GM19455 (cell line): ENCODE data around the gene TMEM178A.
"Not testable (repeated sequence)": the region's sequence is repeated elsewhere in the genome, so short reads cannot be mapped to it uniquely, and the experiment has no call there.

Source experiments
- ATAC-seq: cut with Tn5 transposase; IDR thresholded peaks from one replicate; pipeline ENCODE4 v1.9.1; 2021; ENCODE audit not compliant: unreplicated experiment

TMEM178A gene

GRCh38 chr2:39665811-39666490 is at the start of gene TMEM178A:
Gene TMEM178A (plus strand): TSS chr2:39665917. CDS start chr2:39665975, 58 bp downstream.
- ATAC-seq: no peak

DNA sequence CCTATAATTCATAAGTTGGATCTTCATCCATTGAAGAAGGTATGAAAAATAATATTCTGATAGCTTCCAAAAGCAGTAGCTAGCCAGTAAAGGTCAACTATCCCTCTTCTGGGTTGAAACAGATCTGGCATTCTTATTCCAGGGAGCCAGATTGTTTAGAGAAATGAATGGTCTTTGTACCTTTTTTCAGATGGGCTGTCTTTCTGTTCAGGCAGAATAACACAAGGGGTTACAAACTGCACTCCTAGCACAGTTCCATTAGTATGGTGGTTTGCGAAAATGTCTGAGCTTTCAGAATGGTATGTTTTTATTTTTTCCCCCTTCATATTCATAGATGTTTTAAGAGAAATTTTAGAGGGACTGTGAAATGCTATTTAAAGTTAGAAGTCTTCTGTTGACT is 47.5 kb upstream of the TMEM178A start:
- ATAC-seq: no peak

DNA sequence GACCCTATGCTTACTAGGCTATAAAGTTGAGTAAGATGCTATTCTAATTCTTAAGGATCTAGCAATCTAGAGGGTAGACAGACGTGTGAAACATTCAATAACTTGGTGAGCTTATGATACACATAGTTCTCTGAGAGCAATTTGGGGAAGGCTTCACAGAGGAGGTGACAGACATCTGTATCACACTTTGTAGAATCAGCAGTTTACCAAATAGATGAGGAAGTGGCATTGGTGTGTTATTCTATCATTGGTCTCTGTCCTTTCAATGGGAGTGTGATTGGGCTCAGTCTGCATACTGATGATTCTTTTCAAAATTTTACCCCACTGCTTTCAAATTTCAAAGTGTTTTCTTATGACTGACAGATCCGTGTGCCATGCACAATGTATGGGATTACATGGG is 47.0 kb upstream of the TMEM178A start:
- no peak for ATAC-seq

DNA sequence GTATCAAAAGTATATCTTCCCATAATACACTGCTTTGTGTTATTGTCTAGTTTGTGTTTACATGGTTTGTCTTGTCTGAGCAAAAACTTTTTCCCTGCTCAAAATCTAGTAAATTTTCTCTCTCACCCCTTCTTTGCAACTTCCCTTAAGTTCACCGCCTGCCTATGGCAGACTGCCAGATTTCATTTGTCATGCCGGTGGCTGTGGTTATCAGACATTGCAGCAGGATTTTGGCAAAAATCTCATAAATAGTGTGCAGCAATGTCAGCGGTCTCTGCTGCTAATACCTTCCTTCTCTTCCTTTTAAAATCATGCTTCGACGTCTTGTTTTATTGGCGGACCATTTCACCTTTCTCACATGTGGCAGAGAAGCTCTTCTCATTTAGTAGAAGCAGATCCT is 45.6 kb upstream of the TMEM178A start:
- no peak for ATAC-seq

DNA sequence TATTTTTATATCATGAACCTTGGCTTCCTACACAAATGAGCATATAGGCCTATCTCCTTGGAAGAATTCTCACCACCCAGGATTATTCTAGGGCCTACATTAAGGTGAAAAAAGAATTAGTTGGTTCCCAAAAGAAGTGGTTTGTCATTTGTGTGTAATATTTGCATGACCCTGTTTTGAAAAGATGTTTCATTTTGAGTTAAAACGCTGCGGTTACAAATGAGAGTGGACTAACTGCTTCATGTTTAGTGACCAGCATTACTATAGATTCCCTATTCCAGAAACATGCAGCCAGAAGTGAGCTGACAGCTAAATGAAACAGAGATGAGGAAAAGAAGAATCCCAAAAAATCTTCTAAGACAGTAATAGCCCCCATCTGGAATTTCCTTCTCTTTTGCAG is 44.1 kb upstream of the TMEM178A start:
- ATAC-seq: no peak

DNA sequence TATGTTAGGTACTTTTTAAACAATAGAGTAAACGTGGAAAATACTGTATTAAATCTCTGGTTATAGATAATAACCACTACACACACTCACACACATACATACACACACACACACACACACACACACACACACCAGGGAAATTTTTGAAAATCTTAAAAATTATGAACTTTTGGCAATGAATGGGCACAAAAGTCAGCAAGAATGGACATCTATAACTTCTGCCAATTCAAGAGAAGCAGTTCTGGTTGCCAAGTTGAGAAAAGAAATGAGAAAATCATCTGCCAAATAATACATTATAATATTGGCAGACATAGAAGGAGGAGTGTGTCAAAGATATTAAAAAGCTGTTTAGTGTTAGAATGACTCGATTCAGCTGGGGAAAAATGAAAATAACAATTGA is 42.9 kb upstream of the TMEM178A start:
- ATAC-seq: no peak

DNA sequence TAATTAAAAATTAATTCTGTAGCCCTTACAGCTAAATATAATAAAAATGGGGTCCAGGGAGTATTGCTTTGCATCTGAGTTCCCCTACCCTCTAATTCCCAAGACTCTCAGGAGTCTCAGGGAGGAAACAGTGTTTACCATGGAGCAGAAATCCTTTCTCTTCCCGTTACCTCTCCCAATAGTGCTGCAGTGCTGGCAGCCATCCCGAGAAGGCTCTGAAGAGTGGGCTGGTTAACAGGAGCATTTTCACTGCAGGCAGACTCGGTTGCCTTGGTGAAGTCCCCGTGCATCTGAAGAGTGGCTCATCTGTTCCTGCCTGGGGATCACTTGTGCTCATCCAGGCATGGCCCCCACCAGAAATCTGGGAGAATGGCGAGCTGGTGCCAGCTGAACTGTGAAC is 41.8 kb upstream of the TMEM178A start:
- ATAC-seq: no peak

DNA sequence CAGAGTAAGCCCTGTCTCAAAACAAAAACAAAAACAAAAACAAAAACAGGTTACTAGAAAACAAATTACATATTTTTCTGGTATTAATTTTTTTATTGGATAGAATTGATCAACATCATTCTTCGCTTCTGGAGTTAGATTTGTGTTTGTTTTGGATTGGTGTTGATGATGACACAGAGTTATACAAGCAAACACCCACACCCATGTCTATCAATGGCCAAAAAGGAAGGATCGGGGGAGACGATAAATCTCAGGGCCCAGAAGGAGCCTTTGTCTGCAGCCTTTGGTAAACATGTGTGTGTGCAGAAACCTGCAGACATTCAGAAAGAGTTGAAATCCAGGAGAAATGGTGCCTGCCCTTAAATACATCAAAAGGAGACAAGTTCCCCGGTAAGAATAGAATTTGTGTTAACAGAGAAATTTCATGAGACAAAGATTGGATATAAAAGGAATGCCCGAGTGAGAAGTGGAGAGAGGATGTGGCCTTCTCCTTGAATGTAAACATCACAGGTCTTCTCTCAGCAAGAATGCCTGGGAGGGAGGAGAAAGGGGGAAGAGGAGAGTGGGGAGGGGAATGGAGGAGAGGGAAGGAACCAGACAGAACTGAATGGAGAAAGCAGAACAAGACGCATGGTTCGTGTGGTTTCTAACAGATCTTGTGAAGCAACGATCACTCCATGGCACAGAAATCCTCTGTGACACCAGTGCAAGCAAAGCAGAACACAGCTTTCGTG is 40.4 kb upstream of the TMEM178A start:
- ATAC-seq: no peak

DNA sequence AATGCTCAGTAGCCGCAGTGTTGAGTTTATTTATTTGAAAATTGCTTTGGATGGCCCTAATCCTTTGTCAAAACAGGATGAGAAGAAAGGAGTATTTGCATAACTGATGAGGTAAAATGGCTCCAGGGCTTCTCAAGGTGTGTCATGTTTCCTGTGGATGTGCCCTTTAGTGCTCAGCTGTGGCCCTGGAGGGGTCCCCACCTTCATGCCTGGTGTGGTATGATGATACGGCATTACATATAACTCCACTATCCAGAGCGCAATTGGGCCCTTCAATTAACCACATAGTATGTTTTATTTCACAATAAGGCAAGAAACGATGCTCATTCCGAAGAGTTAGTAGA is 39.8 kb upstream of the TMEM178A start:
- no peak for ATAC-seq

GRCh38 chr2:39628346-39628745 is 37.4 kb upstream of the TMEM178A start:
- ATAC-seq: not testable (repeated sequence)

DNA sequence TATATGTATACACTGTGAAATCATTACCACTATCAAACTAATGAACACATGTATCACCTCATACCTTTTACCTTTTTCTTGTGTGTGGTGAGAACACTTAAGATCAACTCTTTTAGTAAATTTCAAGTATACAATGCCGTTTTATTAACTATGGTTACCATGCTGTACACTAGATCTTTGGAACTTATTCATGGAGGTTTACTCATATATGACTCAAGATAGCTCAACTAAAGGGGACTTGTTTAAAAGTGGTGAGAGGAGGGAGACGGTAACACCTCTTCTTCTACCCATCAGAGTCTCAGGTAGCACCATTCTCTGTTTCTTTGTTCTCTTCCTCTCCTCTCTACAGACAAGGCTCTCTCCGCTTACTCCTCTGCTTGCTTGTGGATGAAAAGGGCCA is 36.1 kb upstream of the TMEM178A start:
- no peak for ATAC-seq

- ATAC-seq: no peak
Observed at GRCh38 chr2:39631256-39631655, 34.5 kb upstream of the TMEM178A start.

DNA sequence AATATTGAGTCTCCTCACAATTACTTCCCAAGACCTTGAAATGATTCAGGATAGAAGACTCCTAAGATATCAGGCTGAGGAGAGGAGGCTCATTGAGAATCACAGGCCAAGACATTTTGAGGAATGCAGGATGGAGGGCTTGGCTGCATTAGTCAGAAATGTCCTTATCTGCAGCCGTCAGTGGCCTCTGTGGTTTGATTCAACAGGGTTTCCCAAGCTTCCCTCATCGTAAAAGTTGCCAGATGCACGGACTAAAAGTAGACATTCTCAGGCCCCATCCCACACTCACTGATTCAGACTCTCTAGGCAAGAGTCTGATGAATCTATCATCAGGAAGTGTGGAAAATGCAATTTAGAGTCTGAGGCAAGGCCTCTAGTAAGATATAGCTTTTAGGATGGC is 34.0 kb upstream of the TMEM178A start:
- no peak for ATAC-seq

DNA sequence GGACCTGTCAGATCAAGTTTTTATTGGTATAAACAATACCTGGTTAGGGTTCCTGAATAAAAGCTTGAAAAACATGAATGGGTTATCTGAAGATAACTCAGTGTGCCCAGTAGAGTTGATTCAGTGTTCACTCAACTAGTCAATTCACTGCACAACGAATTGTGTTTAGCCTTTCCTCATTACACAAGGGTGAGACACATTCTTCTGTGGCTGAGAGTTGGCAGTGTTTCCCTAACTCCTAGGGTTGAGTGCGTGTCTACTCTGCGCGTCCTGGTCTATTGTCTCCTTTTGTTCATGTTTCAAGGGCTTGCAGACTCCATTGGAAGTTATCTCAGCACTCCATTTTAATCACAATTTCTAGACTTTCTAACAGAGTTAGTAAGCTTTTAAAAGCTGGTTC is 32.8 kb upstream of the TMEM178A start:
- ATAC-seq: no peak

GRCh38 chr2:39636306-39636705 is 29.4 kb upstream of the TMEM178A start:
- no peak for ATAC-seq

- ATAC-seq: no peak
Observed at GRCh38 chr2:39638581-39638980, 27.1 kb upstream of the TMEM178A start.

DNA sequence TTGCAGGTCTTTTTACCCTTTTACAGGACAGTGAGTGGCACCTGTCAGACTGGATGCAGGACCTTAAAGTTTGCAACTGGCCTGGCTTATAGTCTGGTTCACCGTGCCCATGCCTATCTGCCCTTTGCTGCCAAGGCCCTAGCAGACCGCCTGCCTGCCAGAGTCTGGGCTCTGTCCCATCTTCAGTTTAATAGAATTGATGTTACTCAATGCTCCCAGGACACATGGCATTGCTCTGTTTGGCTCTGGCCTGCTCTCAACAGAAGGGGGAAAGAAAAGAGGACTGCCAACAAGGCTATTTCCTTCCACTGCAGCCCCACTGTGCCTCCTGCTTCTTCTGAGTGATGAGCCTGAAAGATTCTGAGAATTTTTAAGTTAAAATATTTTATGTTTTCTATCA is 25.6 kb upstream of the TMEM178A start:
- no peak for ATAC-seq

DNA sequence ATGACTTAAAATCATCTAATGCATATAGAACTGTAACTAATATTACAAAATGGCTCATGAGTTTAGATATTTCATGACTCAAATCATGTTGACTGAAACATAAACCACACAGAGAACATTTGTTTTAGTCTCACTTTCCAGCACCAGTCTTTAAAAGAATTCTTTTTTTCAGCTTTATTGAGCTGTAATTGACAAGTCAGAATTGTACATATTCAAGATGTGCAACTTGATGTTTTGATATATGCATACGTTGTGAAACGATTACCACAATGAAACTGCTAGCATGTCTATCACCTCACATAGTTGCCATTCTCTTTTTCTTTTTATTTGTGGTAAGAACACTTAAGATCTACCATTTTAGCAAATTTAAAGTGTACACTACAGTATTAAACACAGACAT is 25.0 kb upstream of the TMEM178A start:
- no peak for ATAC-seq

GRCh38 chr2:39641635-39642034 is 24.1 kb upstream of the TMEM178A start:
- no peak for ATAC-seq

DNA sequence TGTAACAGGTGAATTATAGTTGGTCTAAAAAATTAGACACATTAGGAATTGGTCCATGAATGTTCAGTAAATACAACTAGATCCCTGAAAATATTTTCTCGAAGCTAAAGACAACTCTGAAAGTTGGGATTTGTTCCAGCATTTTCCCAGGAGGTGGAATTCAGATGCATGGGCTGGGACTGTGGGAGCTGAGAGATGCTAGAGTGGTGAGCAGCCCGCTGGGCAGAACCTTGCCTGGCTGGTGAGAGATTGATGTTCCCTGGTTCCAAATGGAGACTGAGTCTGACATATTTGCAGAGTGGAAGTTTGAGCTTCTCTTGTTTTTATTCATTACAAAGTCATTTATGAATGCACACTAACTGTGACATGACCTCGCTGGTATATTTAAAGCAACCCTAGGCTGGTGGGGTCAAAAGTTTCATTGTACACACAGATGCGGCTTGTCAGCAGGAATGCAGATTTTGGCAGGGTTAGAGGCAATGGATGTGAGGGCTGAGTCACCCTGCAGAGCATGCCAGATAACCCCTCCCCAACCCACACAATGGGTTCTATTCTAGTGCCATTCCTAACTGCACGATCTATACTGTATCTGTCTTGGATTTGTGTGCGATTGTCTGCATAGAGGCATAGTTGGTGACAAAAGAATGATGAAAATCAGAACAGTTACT is 23.5 kb upstream of the TMEM178A start:
- no peak for ATAC-seq

GRCh38 chr2:39645826-39646225 is 19.9 kb upstream of the TMEM178A start:
- no peak for ATAC-seq

GRCh38 chr2:39646267-39646666 is 19.4 kb upstream of the TMEM178A start:
- ATAC-seq: no peak
